Chondrocyte (in vitro differentiated cells): Measurements from ENCODE around the gene EPB41L4A. TPM values are rescaled to one million over a fixed set of nuclear protein-coding genes. Genes with fewer than 3 reads are reported as not detected.

Experiments used
- DNase-seq: peaks from one replicate; pipeline ENCODE4 v3.0.0; 2021; ENCODE audit warnings: mixed read lengths, low spot score
- H3K27ac Mint-ChIP-seq: one replicate; pipeline ENCODE4 v1.8.0; 2021; ENCODE audit warnings: mild to moderate bottlenecking, moderate library complexity, mixed read lengths; ENCODE audit not compliant: unreplicated experiment
- H3K27me3 Mint-ChIP-seq: 2 replicates; pipeline ENCODE4 v1.8.0; 2021; ENCODE audit warnings: low read depth, mixed read lengths
- H3K36me3 Mint-ChIP-seq: 2 replicates; pipeline ENCODE4 v1.8.0; 2021; ENCODE audit warnings: low read depth, mixed read lengths
- H3K4me1 Mint-ChIP-seq: 2 replicates; pipeline ENCODE4 v1.8.0; 2021; ENCODE audit warnings: low read depth, mild to moderate bottlenecking, mixed read lengths
- H3K4me3 Mint-ChIP-seq: one replicate; pipeline ENCODE4 v1.8.0; 2021; ENCODE audit warnings: mild to moderate bottlenecking, moderate library complexity, mixed read lengths; ENCODE audit not compliant: unreplicated experiment
- H3K9me3 Mint-ChIP-seq: 2 replicates; pipeline ENCODE4 v1.8.0; 2021; ENCODE audit warnings: low read depth, mixed read lengths
- CTCF ChIP-seq: fragments of 200-600 bp; sonication (generic); IDR thresholded peaks from 2 replicates; pipeline ENCODE4 v1.5.0; 2021; ENCODE audit warnings: antibody characterized with exemption, mild to moderate bottlenecking, moderate library complexity
- total RNA-seq: library from RNA; stranded (reverse); gene quantifications from 3 replicates; pipeline ENCODE4 v1.2.1, GENCODE V29; 2021

EPB41L4A gene
- total RNA-seq, 1 donor from 2014 or later = 3.9 TPM

GRCh38 chr5:112316006-112316405 lies 103.1 kb downstream of the EPB41L4A start:
- no peak for DNase-seq
- H3K9me3 Mint-ChIP-seq = no peaks in the 10 kb centered on the region
- TF ChIP-seq CTCF = no peak
- no peaks in the 10 kb centered on the region for H3K27me3 Mint-ChIP-seq
- no peak overlapping the region for H3K4me3 Mint-ChIP-seq
- H3K36me3 Mint-ChIP-seq = peaks cover 1% of the 10 kb centered on the region
- H3K27ac Mint-ChIP-seq = no peak overlapping the region
- no peaks in the 10 kb centered on the region for H3K4me1 Mint-ChIP-seq

- Mint-ChIP-seq H3K4me1 (peaks cover 3% of the 10 kb centered on the region), H3K27me3 (no peaks in the 10 kb centered on the region), H3K36me3 (no peaks in the 10 kb centered on the region), H3K9me3 (peaks cover 5% of the 10 kb centered on the region), H3K4me3 (no peak overlapping the region), H3K27ac (no peak overlapping the region)
- no peak for DNase-seq
- no peak for TF ChIP-seq CTCF
Observed at GRCh38 chr5:112312295-112313275, 106.5 kb downstream of the EPB41L4A start.

- Mint-ChIP-seq H3K9me3 (peaks cover 5% of the 10 kb centered on the region), H3K27me3 (peaks cover 3% of the 10 kb centered on the region), H3K4me3 (no peak overlapping the region), H3K36me3 (no peaks in the 10 kb centered on the region), H3K27ac (no peak overlapping the region), H3K4me1 (peaks cover 3% of the 10 kb centered on the region)
- TF ChIP-seq CTCF = no peak
- DNase-seq = no peak
Observed at GRCh38 chr5:112310746-112311145, 108.3 kb downstream of the EPB41L4A start.

- no peak for DNase-seq
- no peak for TF ChIP-seq CTCF
- H3K27me3 Mint-ChIP-seq = peaks cover 3% of the 10 kb centered on the region
Observed at GRCh38 chr5:112308608-112309007, 110.5 kb downstream of the EPB41L4A start.

GRCh38 chr5:112306956-112307355 lies 112.1 kb downstream of the EPB41L4A start:
- no peak for DNase-seq
- Mint-ChIP-seq H3K27me3 (peaks cover 3% of the 10 kb centered on the region), H3K27ac (no peak overlapping the region), H3K4me3 (no peak overlapping the region), H3K9me3 (peaks cover 5% of the 10 kb centered on the region), H3K36me3 (no peaks in the 10 kb centered on the region), H3K4me1 (peaks cover 3% of the 10 kb centered on the region)
- no peak for TF ChIP-seq CTCF

More at GRCh38 chr5:112308608-112309007, 110.5 kb downstream of the EPB41L4A start:
- Mint-ChIP-seq H3K36me3 (no peaks in the 10 kb centered on the region), H3K27ac (no peak overlapping the region), H3K4me1 (peaks cover 3% of the 10 kb centered on the region), H3K9me3 (peaks cover 5% of the 10 kb centered on the region), H3K4me3 (no peak overlapping the region)
